ENCODE measurements around the gene SLC8A1.

The SLC8A1 gene

GRCh38 chr2:40397765-40398164 lies 54.1 kb downstream of the SLC8A1 start:
- Histone ChIP-seq H3K27ac (no peak overlapping the region), H3K4me3 (no peak overlapping the region)

- no peak overlapping the region for H3K4me3 ChIP-seq
- no peak overlapping the region for H3K27ac ChIP-seq
Measured at GRCh38 chr2:40396124-40396523, 55.8 kb downstream of the SLC8A1 start.

- Histone ChIP-seq H3K27ac (peak overlapping the region in 1 of 21 experiments; percentile 41), H3K4me3 (no peak overlapping the region)
Measured at GRCh38 chr2:40395169-40396073, 56.5 kb downstream of the SLC8A1 start.

GRCh38 chr2:40394597-40394996 lies 57.3 kb downstream of the SLC8A1 start:
- H3K4me3 ChIP-seq = no peak overlapping the region
- H3K27ac ChIP-seq = no peak overlapping the region

DNA sequence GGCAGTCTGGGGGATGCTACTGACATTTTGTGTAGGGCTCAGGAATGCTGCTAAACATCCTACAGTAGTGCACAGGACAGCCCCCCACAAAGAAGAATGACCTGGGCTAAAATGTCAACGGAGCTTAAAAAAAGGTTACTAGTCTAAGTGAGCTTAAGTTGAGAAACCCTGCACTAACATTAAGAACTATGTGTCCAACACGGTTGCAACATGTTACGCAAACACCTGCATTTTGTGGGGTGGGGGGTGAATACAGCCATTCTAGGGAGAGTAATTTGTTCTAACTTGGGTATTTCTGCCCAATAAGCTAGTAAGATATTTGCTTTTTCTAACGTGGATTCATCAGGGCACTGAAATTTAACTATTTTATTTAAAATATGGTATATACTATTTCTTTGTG lies 57.9 kb downstream of the SLC8A1 start:
- H3K4me3 ChIP-seq = no peak overlapping the region
- no peak overlapping the region for H3K27ac ChIP-seq

- H3K27ac ChIP-seq = no peak overlapping the region
- no peak overlapping the region for H3K4me3 ChIP-seq
Measured at GRCh38 chr2:40388161-40388560, 63.7 kb downstream of the SLC8A1 start.

- Histone ChIP-seq H3K4me3 (no peak overlapping the region), H3K27ac (no peak overlapping the region)
Measured at GRCh38 chr2:40386177-40386576, 65.7 kb downstream of the SLC8A1 start.

DNA sequence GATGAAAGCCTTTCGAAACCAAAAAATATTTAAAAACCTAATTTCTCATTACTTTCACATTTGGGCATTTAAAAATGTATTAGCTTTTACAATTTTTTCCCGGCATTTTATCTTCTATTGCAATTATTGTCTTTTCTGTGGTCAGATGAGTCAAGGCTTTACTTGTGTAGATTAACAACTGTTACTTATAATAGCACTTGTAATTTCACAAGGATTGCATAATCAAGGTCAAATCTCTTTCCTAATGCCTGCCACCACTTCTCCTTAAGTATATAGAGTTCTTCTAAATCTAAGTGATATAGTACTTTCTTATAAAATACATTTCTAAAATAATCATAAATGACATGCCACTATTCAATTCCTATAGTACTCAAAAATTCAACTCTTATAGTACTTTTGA lies 67.2 kb downstream of the SLC8A1 start:
- no peak overlapping the region for H3K27ac ChIP-seq

DNA sequence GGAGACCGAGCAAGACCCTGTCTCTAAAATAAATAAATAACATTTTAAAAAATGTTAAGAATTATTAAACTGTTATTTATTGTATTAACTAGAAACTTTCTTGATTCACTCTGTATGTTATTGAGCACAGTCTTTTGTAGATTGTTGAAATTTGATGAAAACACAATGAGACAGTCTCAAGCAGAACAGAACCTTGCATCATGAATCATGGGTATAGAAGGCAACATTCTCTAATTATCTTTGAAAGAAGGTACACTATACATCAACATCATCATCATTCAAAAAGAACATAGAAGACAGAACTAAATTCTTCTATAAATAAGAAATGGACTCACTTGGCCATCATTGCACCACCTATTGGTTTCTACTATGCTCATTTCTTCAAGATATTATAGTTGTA lies 67.7 kb downstream of the SLC8A1 start:
- H3K4me3 ChIP-seq = no peak overlapping the region
- no peak overlapping the region for H3K27ac ChIP-seq

More for the DNA sequence above, 67.2 kb downstream of the SLC8A1 start:
- no peak overlapping the region for H3K4me3 ChIP-seq

- Histone ChIP-seq H3K4me3 (no peak overlapping the region), H3K27ac (no peak overlapping the region)
Measured at GRCh38 chr2:40380721-40381120, 71.2 kb downstream of the SLC8A1 start.

- H3K4me3 ChIP-seq = no peak overlapping the region
- H3K27ac ChIP-seq = no peak overlapping the region
Measured at GRCh38 chr2:40380041-40380440, 71.8 kb downstream of the SLC8A1 start.

- Histone ChIP-seq H3K27ac (no peak overlapping the region), H3K4me3 (no peak overlapping the region)
Measured at GRCh38 chr2:40374543-40375240, 77.2 kb downstream of the SLC8A1 start.

DNA sequence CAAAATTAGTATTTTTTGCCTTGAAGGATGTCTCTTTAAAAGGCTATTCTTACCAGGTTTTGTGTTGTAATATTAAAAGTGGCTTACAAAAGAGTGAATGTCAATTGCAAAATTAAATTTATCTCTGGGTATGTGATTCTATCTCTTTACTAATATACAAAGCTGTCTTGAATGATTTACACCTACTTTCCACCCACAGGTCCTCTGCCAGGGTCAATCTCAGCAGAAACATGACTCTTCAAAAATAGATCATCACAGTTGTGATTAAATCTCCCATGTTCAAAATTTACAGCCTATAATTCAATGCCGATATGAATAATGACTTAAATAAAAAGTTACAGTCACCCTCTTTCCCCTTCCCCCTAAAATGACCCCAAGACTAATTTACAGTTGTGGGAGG lies 78.8 kb downstream of the SLC8A1 start:
- no peak overlapping the region for H3K27ac ChIP-seq
- no peak overlapping the region for H3K4me3 ChIP-seq

GRCh38 chr2:40372283-40372985 lies 79.5 kb downstream of the SLC8A1 start:
- H3K4me3 ChIP-seq = no peak overlapping the region
- H3K27ac ChIP-seq = peak overlapping the region in 1 of 21 experiments; percentile 14

DNA sequence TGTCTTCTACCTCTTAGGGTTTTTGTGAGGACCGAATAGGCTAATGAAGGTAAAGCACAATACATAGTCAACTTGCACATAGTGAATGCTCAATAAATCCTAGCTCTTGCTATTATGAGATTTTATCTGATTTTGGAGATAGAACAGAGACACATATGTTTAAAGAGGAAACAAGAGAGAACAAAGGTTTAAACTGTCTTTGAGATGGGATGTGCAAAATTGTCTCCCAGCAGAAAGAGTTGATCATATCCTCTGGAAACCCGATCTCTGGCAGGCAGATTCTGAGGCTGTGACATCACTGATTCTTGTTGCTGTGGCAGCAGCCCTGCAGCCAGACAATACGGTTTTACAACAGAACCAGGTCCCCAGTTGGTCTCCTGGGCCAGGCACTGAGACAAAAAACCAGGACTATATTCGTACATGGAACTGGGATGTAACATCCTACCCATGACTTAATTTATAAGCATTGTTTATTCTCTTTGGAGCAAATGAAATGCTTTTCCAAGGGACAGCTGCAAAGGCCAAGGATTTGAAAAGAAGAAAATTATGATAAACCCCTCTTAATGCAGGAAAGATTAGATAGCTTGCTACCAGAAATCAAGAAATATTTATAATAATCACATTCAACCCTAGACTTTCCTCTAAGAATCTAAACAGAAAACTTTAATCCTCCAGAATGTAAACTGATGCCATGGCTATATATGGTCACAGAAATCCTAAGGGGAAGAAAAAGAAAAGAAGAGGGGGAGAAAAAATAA lies 80.2 kb downstream of the SLC8A1 start:
- no peak overlapping the region for H3K4me3 ChIP-seq
- H3K27ac ChIP-seq = no peak overlapping the region

DNA sequence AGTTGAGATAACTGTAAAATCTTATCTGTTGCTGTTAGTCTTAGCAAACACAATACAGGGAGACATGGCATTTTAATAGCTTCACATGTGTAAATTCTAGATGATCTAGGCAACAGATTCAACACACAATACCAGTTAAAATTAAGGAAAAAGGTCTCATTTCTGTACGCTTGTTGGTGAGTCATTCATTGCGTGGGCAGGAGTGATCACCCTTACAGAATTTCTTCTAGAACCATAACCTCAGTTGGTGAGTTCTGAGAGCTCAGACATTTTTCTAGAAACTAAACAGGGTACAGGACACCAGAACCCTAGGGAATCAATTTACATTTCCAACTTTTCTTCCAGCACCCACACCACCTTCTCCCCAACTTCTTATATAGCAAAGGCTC lies 81.9 kb downstream of the SLC8A1 start:
- no peak overlapping the region for H3K27ac ChIP-seq

DNA sequence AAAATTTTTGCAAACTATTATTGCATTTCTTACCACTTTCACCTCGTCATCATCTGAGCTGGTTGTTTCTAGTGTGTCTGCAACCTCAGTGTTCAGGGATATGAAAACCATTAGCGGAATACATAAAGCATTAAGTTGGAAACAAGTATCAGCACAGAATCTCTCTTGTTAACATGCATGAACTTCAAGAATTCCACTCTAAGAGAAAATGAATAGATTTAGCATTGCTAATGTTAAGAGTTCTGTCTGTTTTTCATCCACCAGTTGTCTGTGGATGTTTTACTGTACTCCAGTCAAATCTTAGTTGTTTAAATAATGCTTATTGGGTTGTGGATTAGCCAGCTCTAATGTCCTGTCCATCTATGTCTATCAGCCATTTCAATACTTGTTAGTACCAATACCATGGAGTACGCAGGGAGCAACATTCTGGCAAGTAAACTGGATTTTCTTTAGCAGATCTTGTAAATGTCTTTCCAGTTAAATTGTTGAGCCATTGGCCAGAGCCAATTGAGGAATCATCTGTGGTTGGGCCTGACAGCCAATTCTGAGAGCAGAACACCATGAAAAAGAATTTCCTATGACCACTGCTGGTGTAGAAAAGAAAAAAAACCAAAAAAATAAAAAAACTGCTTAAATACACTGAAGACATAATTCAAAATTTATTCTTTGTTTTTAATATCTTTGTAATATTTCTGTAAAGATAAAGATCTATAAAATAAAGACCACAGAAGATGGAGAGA lies 82.5 kb downstream of the SLC8A1 start:
- no peak overlapping the region for H3K27ac ChIP-seq
- H3K4me3 ChIP-seq = no peak overlapping the region

More for the DNA sequence above, 81.9 kb downstream of the SLC8A1 start:
- H3K4me3 ChIP-seq = no peak overlapping the region

GRCh38 chr2:40367652-40368051 lies 84.2 kb downstream of the SLC8A1 start:
- Histone ChIP-seq H3K4me3 (no peak overlapping the region), H3K27ac (no peak overlapping the region)

GRCh38 chr2:40367032-40367431 lies 84.9 kb downstream of the SLC8A1 start:
- Histone ChIP-seq H3K4me3 (no peak overlapping the region), H3K27ac (no peak overlapping the region)
